WERI-Rb-1 (cell line): ENCODE results near the gene TSHZ2.

Experiments used
- DNase-seq: peaks from one replicate; pipeline ENCODE4 v3.0.0-alpha.2; 2020
- H3K27ac ChIP-seq: fragments of 250-450 bp; sonication (Bioruptor Pico); 2 replicates; pipeline ENCODE4 v1.5.1; 2020; ENCODE audit warnings: mild to moderate bottlenecking, moderate library complexity
- H3K27me3 ChIP-seq: fragments of 250-450 bp; sonication (Bioruptor Pico); 2 replicates; pipeline ENCODE4 v1.5.1; 2021; ENCODE audit warnings: mild to moderate bottlenecking, low read depth, moderate library complexity; ENCODE audit not compliant: insufficient read depth, severe bottlenecking
- H3K36me3 ChIP-seq: fragments of 250-450 bp; sonication (Bioruptor Pico); 2 replicates; pipeline ENCODE4 v1.5.1; 2020; ENCODE audit warnings: mild to moderate bottlenecking, moderate library complexity
- H3K4me3 ChIP-seq: 2 replicates; pipeline ENCODE4 v1.5.1; 2011; ENCODE audit warnings: low read depth, mild to moderate bottlenecking, control low read depth, low read length
- H3K9me3 ChIP-seq: fragments of 250-450 bp; sonication (Bioruptor Pico); 2 replicates; pipeline ENCODE4 v1.5.1; 2021; ENCODE audit warnings: mild to moderate bottlenecking, moderate library complexity; ENCODE audit not compliant: severe bottlenecking
- TF ChIP-seq, protein P1 (sequence below): IDR thresholded peaks from 2 replicates; pipeline ENCODE4 v1.5.1; 2011; ENCODE audit warnings: low read depth, mild to moderate bottlenecking, control low read depth, inconsistent platforms, low read length

TSHZ2 gene

DNA sequence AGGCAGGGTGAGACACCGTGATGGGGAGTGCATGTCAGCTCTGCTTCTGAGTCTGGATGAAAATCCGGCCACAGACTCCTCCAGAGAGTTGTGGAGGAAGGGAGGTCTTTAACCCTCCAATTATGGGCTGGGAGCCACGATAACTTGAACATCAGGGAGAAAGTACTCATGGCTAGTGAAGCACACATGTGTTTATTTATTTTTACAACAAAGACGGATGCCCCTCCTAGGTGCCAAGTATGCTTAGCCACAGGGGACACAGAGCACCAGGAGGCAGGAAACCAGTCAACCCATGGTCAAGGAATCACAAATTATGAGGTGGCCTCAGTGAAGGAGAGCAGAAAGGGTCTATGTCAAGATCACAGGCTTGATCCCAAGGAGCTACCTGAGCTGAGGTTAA lies 567.4 kb downstream of the TSHZ2 start:
- DNase-seq, result no peak
- peaks cover 25% of the 10 kb centered on the region for H3K27me3 ChIP-seq
- TF ChIP-seq, protein P1, sequence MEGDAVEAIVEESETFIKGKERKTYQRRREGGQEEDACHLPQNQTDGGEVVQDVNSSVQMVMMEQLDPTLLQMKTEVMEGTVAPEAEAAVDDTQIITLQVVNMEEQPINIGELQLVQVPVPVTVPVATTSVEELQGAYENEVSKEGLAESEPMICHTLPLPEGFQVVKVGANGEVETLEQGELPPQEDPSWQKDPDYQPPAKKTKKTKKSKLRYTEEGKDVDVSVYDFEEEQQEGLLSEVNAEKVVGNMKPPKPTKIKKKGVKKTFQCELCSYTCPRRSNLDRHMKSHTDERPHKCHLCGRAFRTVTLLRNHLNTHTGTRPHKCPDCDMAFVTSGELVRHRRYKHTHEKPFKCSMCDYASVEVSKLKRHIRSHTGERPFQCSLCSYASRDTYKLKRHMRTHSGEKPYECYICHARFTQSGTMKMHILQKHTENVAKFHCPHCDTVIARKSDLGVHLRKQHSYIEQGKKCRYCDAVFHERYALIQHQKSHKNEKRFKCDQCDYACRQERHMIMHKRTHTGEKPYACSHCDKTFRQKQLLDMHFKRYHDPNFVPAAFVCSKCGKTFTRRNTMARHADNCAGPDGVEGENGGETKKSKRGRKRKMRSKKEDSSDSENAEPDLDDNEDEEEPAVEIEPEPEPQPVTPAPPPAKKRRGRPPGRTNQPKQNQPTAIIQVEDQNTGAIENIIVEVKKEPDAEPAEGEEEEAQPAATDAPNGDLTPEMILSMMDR, result no peak
- H3K4me3 ChIP-seq, result no peak overlapping the region
- H3K27ac ChIP-seq, result no peak overlapping the region
- H3K36me3 ChIP-seq, result no peaks in the 10 kb centered on the region
- no peaks in the 10 kb centered on the region for H3K9me3 ChIP-seq
